Lung (tissue), 12 donors: ENCODE results near the gene PRCD. TPM values are rescaled to one million over a fixed set of nuclear protein-coding genes. Genes with fewer than 3 reads are reported as not detected.
A peak's percentile ranks its signal among the peaks of the same experiment; 100 is the strongest.
"Not testable (repeated sequence)": the region's sequence is repeated elsewhere in the genome, so short reads cannot be mapped to it uniquely, and the experiment has no call there.

ENCODE experiments used
- ATAC-seq: fragments of 200-7000 bp; cut with Tn5 transposase; one replicate; pipeline ENCODE4 v1.9.1; 2020; ENCODE audit warnings: moderate number of reproducible peaks; ENCODE audit not compliant: insufficient read depth, low FRiP score
- DNase-seq, 3 donors: peaks; one replicate each; pipeline ENCODE4 v3.0.0-alpha.2; 2013 to 2017
- H3K27ac ChIP-seq, 2 donors: one replicate each; pipeline ENCODE4 v1.5.1; 2013; ENCODE audit warnings: mild to moderate bottlenecking in 2 of 2, moderate library complexity in 2 of 2, control low read depth in 1 of 2, inconsistent platforms in 1 of 2, low read depth in 1 of 2, low read length in 1 of 2
- H3K27me3 ChIP-seq, 3 donors: one replicate each; pipeline ENCODE4 v1.5.1; 2013; ENCODE audit warnings: low read length in 2 of 3; ENCODE audit not compliant: control insufficient read depth in 3 of 3, insufficient read depth in 3 of 3
- H3K36me3 ChIP-seq, 4 donors: one replicate each; pipeline ENCODE4 v1.5.1; 2013; ENCODE audit warnings: low read length in 4 of 4, mild to moderate bottlenecking in 1 of 4, moderate library complexity in 1 of 4; ENCODE audit not compliant: control insufficient read depth in 4 of 4, insufficient read depth in 4 of 4
- H3K4me1 ChIP-seq, 5 donors: one replicate each; pipeline ENCODE4 v1.5.1; 2013; ENCODE audit warnings: low read length in 5 of 5, mild to moderate bottlenecking in 2 of 5, moderate library complexity in 1 of 5; ENCODE audit not compliant: control insufficient read depth in 5 of 5, insufficient read depth in 5 of 5
- H3K4me3 ChIP-seq: one replicate; pipeline ENCODE4 v1.5.1; 2013; ENCODE audit warnings: mild to moderate bottlenecking, control low read depth, moderate library complexity
- H3K9ac ChIP-seq, 2 donors: one replicate each; pipeline ENCODE4 v1.5.1; 2013; ENCODE audit warnings: low read length in 2 of 2, control low read depth in 1 of 2; ENCODE audit not compliant: insufficient read depth in 1 of 2
- H3K9me3 ChIP-seq, 4 donors: one replicate each; pipeline ENCODE4 v1.5.1; 2013; ENCODE audit warnings: low read length in 3 of 4, mild to moderate bottlenecking in 1 of 4, moderate library complexity in 1 of 4; ENCODE audit not compliant: control insufficient read depth in 4 of 4, insufficient read depth in 3 of 4
- WGBS, 2 donors: extraction: QIAGEN DNeasy Blood & Tissue Kit; methylation state at CpG; one replicate each; pipeline ENCODE4 v1.1.7; 2013; 5-methylcytosine and 5-hydroxymethylcytosine counted together
- polyA plus RNA-seq, 2 donors: library from polyadenylated mRNA; stranded (reverse); fragments of 200-250 nt; gene quantifications; one replicate each; pipeline ENCODE4 v1.2.1, GENCODE V29; 2013
- total RNA-seq, 2 donors: library from RNA; depleted of rRNA in 1 of 2; stranded (reverse); fragments of >200 nt in 1 of 2; gene quantifications; one replicate each; pipeline ENCODE4 v1.2.1, GENCODE V29; 2014 to 2021
- TF ChIP-seq, protein P1 (sequence below): IDR thresholded peaks from 2 replicates; pipeline ENCODE4 v1.5.1; 2012; ENCODE audit warnings: mild to moderate bottlenecking; ENCODE audit errors: control extremely low read depth, extremely low read depth
- donor health status: control.
- donor health status: control.
- donor health status: Bipolar disorder and iron deficiency.
- donor health status: healthy.
- donor health status: DM: yes; HTN: yes; CAD: no.

The PRCD gene
- total and polyA plus RNA-seq, 4 donors, result 2.0 to 11.3 (median 5.6) TPM

- no peaks in the 10 kb centered on the region for H3K9me3 ChIP-seq
- H3K4me3 ChIP-seq, result peak overlapping the region; percentile 70
- peaks cover 4 to 36% (median 20%) of the 10 kb centered on the region in 5 donors for H3K4me1 ChIP-seq
- DNase-seq (peak in 1 of 3 donors; percentile 41), ATAC-seq (peak; percentile 32)
- peak overlapping the region; percentile 84 to 95 for H3K27ac ChIP-seq
- peaks cover 0 to 12% (median 5%) of the 10 kb centered on the region in 4 donors for H3K36me3 ChIP-seq
- peak overlapping the region in 1 of 2 donors; percentile 87 for H3K9ac ChIP-seq
- TF ChIP-seq, protein P1, sequence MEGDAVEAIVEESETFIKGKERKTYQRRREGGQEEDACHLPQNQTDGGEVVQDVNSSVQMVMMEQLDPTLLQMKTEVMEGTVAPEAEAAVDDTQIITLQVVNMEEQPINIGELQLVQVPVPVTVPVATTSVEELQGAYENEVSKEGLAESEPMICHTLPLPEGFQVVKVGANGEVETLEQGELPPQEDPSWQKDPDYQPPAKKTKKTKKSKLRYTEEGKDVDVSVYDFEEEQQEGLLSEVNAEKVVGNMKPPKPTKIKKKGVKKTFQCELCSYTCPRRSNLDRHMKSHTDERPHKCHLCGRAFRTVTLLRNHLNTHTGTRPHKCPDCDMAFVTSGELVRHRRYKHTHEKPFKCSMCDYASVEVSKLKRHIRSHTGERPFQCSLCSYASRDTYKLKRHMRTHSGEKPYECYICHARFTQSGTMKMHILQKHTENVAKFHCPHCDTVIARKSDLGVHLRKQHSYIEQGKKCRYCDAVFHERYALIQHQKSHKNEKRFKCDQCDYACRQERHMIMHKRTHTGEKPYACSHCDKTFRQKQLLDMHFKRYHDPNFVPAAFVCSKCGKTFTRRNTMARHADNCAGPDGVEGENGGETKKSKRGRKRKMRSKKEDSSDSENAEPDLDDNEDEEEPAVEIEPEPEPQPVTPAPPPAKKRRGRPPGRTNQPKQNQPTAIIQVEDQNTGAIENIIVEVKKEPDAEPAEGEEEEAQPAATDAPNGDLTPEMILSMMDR, result no peak
- WGBS, 2 donors, result 25 to 26% methylated on average over 30 of the region's 30 CpGs
- H3K27me3 ChIP-seq, result no peaks in the 10 kb centered on the region
These were observed 17.0 kb downstream of the PRCD start for GRCh38 chr17:76556765-76557367.

DNA sequence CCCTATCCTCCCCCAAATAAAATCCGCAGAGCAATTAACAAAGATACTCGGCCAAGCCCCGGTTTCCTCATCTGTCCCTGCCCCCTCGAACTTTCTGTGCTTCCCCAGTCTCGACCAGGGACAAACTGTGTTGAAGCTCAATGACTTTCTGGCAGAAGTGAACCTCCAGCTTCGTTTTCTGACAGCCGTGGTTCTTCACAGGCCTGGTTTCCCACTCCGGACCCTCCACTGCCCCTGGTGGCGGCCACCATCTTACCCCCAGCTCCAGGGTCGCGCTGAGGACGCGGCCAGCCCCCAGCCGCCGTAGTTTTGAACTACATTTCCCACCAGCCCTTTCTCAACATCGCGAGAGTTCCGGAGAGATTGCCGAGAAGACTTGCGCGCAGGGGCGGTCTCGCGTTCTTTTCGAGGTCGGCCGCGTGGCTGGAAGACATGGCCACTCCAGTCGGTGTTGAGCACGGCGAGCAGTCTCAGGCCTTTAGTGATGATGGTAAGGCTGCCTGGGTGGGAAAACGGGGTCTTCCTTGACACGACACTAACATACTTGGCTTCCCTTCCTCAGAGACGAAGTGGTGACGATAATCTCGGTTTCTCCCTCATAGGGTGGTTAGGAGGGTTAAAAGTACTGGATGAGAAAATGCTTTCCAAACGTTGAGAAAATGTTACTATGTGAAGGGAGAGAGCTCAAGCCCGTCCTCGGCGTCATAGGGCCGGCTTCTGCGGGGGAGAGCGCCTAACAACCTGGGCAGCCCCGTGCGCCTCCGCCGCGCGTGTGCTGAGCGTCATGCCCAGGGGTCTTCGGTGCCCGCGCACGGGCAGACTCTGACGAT, 17.7 kb downstream of the PRCD start:
- Histone ChIP-seq H3K36me3 (peaks cover 0 to 13% (median 6%) of the 10 kb centered on the region in 4 donors), H3K4me3 (peak overlapping the region; percentile 70), H3K27ac (peak overlapping the region; percentile 84 to 95), H3K9ac (peak overlapping the region; percentile 83 to 87), H3K4me1 (peaks cover 6 to 40% (median 20%) of the 10 kb centered on the region in 5 donors), H3K27me3 (no peaks in the 10 kb centered on the region), H3K9me3 (no peaks in the 10 kb centered on the region)
- TF ChIP-seq, protein P1, result no peak
- WGBS, 2 donors, result 0 to 1% methylated on average over 55 of the region's 55 CpGs
- DNase-seq (peak; percentile 98), ATAC-seq (peak; percentile 90)

GRCh38 chr17:76558198-76559095, 18.6 kb downstream of the PRCD start:
- ATAC-seq (no peak), DNase-seq (peak in 2 of 3 donors; percentile 55 to 60)
- 2% methylated on average over 14 of the region's 14 CpGs for WGBS, 2 donors
- Histone ChIP-seq H3K4me3 (peak overlapping the region; percentile 70), H3K27me3 (no peaks in the 10 kb centered on the region), H3K36me3 (peaks cover 0 to 13% (median 7%) of the 10 kb centered on the region in 4 donors), H3K4me1 (peaks cover 8 to 40% (median 20%) of the 10 kb centered on the region in 5 donors), H3K9me3 (no peaks in the 10 kb centered on the region), H3K27ac (peak overlapping the region; percentile 81 to 84), H3K9ac (peak overlapping the region; percentile 83 to 87)
- TF ChIP-seq, protein P1, result peak; percentile 64

DNA sequence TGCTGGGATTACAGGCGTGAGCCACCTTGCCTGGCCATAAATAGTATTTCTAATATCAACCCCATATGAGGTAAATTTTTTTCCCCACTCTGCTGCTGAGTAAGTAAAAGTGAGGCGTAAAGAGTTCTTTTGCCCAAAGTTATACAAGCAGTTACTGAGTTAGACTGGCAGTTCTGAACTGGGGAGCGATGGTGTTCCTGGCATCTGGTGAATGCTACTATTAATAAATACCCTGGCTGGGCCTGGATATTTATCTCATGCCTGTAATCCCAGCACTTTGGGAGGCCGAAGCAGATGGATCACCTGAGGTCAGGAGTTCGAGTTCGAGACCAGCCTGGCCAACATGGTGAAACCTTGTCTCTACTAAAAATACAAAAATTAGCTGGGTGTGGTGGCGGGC, 19.6 kb downstream of the PRCD start:
- H3K9me3 ChIP-seq, ATAC-seq, H3K4me3 ChIP-seq, H3K27me3 ChIP-seq, H3K9ac ChIP-seq, DNase-seq: not testable (repeated sequence)
- Histone ChIP-seq H3K36me3 (peaks cover 0 to 14% (median 8%) of the 10 kb centered on the region in 4 donors), H3K4me1 (peaks cover 8 to 40% (median 20%) of the 10 kb centered on the region in 5 donors), H3K27ac (peak overlapping the region in 1 of 2 donors; percentile 4)
- 90 to 91% methylated on average over 7 of the region's 7 CpGs for WGBS, 2 donors
